Measurements from ENCODE around the gene STIL. TPM values are rescaled to one million over a fixed set of nuclear protein-coding genes. Genes with fewer than 3 reads are reported as not detected.
"Not testable (repeated sequence)": the region's sequence is repeated elsewhere in the genome, so short reads cannot be mapped to it uniquely, and the experiment has no call there.

Gene STIL
- total RNA-seq, 2 donors from 2014 or later = 39.3 to 48.0 TPM

DNA sequence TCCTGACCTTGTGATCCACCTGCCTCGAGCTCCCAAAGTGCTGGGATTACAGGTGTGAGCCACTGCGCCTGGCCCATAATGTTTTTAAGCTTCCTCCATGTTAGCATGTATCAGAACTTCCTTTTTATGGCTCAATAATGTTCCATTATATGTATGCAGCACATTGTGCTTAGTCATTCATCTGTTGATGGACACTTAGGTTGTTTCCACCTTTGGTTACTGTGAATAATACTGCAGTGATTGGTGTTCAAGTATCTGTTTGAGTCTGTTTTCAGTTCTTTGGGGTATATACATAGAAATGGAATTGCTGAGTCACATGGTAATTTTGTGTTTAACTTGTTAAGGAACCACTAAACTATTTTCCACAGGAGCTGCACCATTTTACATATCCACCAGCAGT, 37.4 kb upstream of the STIL start:
- TF ChIP-seq, protein P1, sequence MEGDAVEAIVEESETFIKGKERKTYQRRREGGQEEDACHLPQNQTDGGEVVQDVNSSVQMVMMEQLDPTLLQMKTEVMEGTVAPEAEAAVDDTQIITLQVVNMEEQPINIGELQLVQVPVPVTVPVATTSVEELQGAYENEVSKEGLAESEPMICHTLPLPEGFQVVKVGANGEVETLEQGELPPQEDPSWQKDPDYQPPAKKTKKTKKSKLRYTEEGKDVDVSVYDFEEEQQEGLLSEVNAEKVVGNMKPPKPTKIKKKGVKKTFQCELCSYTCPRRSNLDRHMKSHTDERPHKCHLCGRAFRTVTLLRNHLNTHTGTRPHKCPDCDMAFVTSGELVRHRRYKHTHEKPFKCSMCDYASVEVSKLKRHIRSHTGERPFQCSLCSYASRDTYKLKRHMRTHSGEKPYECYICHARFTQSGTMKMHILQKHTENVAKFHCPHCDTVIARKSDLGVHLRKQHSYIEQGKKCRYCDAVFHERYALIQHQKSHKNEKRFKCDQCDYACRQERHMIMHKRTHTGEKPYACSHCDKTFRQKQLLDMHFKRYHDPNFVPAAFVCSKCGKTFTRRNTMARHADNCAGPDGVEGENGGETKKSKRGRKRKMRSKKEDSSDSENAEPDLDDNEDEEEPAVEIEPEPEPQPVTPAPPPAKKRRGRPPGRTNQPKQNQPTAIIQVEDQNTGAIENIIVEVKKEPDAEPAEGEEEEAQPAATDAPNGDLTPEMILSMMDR (conservative IDR thresholded peaks at IDR 0.05) = no peak
- peak overlapping the region; percentile 64 for H3K27ac Mint-ChIP-seq
- peaks cover 11% of the 10 kb centered on the region for H3K36me3 Mint-ChIP-seq (ENCODE audit: low read depth)
- Histone ChIP-seq H3K9ac (ENCODE audit: extremely low read depth, low read length, poor library complexity, severe bottlenecking) (no peak overlapping the region), H3K36me3 (ENCODE audit: control insufficient read depth, insufficient read depth, low read length) (peaks cover 8% of the 10 kb centered on the region), H3K4me1 (ENCODE audit: control insufficient read depth, insufficient read depth, low read length) (no peaks in the 10 kb centered on the region), H3K27ac (ENCODE audit: low read depth, low read length) (no peak overlapping the region), H3K27me3 (ENCODE audit: control insufficient read depth, insufficient read depth, low read length, poor library complexity, severe bottlenecking) (no peaks in the 10 kb centered on the region), H3K9me3 (ENCODE audit: control insufficient read depth, low read length) (no peaks in the 10 kb centered on the region), H3K4me3 (ENCODE audit: low read length) (no peak overlapping the region)
- H3K4me3 Mint-ChIP-seq = no peak overlapping the region
- no peaks in the 10 kb centered on the region for H3K9me3 Mint-ChIP-seq
- DNase-seq = no peak
- no peaks in the 10 kb centered on the region for H3K4me1 Mint-ChIP-seq
- no peaks in the 10 kb centered on the region for H3K27me3 Mint-ChIP-seq (ENCODE audit: insufficient read depth)
- WGBS, 2 experiments (ENCODE audit: insufficient coverage in 1 of 2, insufficient read length in 1 of 2) = 95 to 97% methylated on average over 2 of the region's 2 CpGs

DNA sequence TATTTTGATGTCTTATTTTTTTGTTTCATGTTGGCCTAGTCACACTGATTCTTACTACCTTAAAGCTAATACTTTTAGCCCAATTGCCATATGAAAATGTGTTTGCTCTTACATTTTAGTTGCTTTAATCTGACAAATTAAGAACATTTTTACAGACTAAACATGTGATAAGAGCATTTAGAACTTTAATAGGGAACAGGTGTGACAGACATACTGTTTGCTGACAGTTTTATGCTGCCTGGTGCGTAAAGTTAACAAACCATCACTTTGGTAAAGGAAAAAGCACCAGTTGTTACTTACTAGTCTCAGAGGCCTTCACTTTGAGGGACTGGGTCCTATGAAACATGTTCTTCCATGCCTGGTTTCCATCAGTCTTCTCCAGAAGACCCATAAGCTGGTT, 34.3 kb upstream of the STIL start:
- Histone ChIP-seq H3K4me3 (ENCODE audit: low read length) (no peak overlapping the region), H3K27me3 (ENCODE audit: control insufficient read depth, insufficient read depth, low read length, poor library complexity, severe bottlenecking) (no peaks in the 10 kb centered on the region), H3K4me1 (ENCODE audit: control insufficient read depth, insufficient read depth, low read length) (no peaks in the 10 kb centered on the region), H3K36me3 (ENCODE audit: control insufficient read depth, insufficient read depth, low read length) (peaks cover 12% of the 10 kb centered on the region), H3K9ac (ENCODE audit: extremely low read depth, low read length, poor library complexity, severe bottlenecking) (no peak overlapping the region), H3K27ac (ENCODE audit: low read depth, low read length) (no peak overlapping the region), H3K9me3 (ENCODE audit: control insufficient read depth, low read length) (no peaks in the 10 kb centered on the region)
- Mint-ChIP-seq H3K27ac (no peak overlapping the region), H3K4me1 (no peaks in the 10 kb centered on the region), H3K4me3 (no peak overlapping the region), H3K9me3 (no peaks in the 10 kb centered on the region), H3K36me3 (ENCODE audit: low read depth) (peaks cover 23% of the 10 kb centered on the region), H3K27me3 (ENCODE audit: insufficient read depth) (no peaks in the 10 kb centered on the region)
- no peak for DNase-seq
- WGBS, 2 experiments (ENCODE audit: insufficient coverage in 1 of 2, insufficient read length in 1 of 2) = 95 to 100% methylated on average over 1 of the region's 1 CpG
- TF ChIP-seq, protein P1 (conservative IDR thresholded peaks at IDR 0.05) = no peak

DNA sequence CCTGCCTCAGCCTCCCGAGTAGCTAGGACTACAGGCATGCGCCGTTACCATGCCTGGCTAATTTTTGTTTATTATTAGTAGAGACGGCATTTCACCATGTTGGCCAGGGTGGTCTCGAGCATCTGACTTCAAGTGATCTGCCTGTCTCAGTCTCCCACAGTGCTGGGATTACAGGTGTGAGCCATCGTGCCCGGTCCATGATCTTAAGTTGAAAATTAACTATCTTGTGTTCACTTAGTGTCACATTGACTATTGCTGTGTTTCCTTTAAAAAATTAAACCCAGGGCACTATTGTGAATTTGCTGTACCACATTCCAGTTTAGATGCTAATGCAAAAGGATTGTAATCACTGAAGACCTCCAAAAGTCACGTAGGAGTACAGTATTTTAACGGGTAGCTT, 33.8 kb upstream of the STIL start:
- TF ChIP-seq, protein P1 (conservative IDR thresholded peaks at IDR 0.05) = no peak
- Histone ChIP-seq H3K27me3 (ENCODE audit: control insufficient read depth, insufficient read depth, low read length, poor library complexity, severe bottlenecking) (no peaks in the 10 kb centered on the region), H3K27ac (ENCODE audit: low read depth, low read length) (no peak overlapping the region), H3K36me3 (ENCODE audit: control insufficient read depth, insufficient read depth, low read length) (peaks cover 12% of the 10 kb centered on the region), H3K4me3 (ENCODE audit: low read length) (no peak overlapping the region), H3K9me3 (ENCODE audit: control insufficient read depth, low read length) (no peaks in the 10 kb centered on the region), H3K9ac (ENCODE audit: extremely low read depth, low read length, poor library complexity, severe bottlenecking) (no peak overlapping the region), H3K4me1 (ENCODE audit: control insufficient read depth, insufficient read depth, low read length) (no peaks in the 10 kb centered on the region)
- Mint-ChIP-seq H3K27me3 (ENCODE audit: insufficient read depth) (no peaks in the 10 kb centered on the region), H3K4me1 (no peaks in the 10 kb centered on the region), H3K27ac (no peak overlapping the region), H3K9me3 (no peaks in the 10 kb centered on the region), H3K4me3 (no peak overlapping the region), H3K36me3 (ENCODE audit: low read depth) (peaks cover 24% of the 10 kb centered on the region)
- DNase-seq = no peak
- WGBS, 2 experiments (ENCODE audit: insufficient coverage in 1 of 2, insufficient read length in 1 of 2) = 94 to 96% methylated on average over 9 of the region's 9 CpGs

DNA sequence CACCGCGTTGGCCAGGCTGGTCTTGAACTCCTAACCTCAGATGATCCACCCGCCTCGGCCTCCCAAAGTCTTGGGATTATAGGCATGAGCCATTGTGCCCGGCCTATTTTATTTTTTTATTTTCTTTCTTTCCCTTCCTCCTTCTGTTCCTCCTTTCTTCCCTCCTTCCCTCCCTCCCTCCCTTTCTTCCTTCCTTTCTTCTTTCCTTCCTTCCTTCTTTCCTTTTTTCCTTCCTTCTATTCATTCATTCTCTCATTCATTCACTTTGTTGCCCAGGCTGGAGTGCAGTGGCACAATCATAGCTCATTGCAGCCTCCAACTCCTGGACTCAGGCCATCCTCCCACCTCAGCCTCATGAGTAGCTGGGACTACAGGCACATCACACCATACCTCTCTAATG, 33.0 kb upstream of the STIL start:
- not testable (repeated sequence) for H3K9ac ChIP-seq (ENCODE audit: extremely low read depth, low read length, poor library complexity, severe bottlenecking); H3K4me1 Mint-ChIP-seq; H3K4me1 ChIP-seq (ENCODE audit: control insufficient read depth, insufficient read depth, low read length); H3K4me3 Mint-ChIP-seq; H3K27me3 Mint-ChIP-seq (ENCODE audit: insufficient read depth); H3K4me3 ChIP-seq (ENCODE audit: low read length); H3K27ac Mint-ChIP-seq; DNase-seq; H3K27me3 ChIP-seq (ENCODE audit: control insufficient read depth, insufficient read depth, low read length, poor library complexity, severe bottlenecking); H3K9me3 Mint-ChIP-seq; H3K9me3 ChIP-seq (ENCODE audit: control insufficient read depth, low read length); H3K27ac ChIP-seq (ENCODE audit: low read depth, low read length)
- WGBS, 2 experiments (ENCODE audit: insufficient coverage in 1 of 2, insufficient read length in 1 of 2) = 95 to 100% methylated on average over 5 of the region's 5 CpGs
- H3K36me3 ChIP-seq (ENCODE audit: control insufficient read depth, insufficient read depth, low read length) = peaks cover 12% of the 10 kb centered on the region
- H3K36me3 Mint-ChIP-seq (ENCODE audit: low read depth) = peaks cover 24% of the 10 kb centered on the region

Data from endodermal cell (in vitro differentiated cells).